Endothelial cell of umbilical vein (primary cell): ENCODE measurements around the gene ALDH4A1.

Source experiments
- EZH2 ChIP-seq: IDR thresholded peaks from 2 replicates; pipeline ENCODE4 v1.6.1; 2012; ENCODE audit warnings: borderline replicate concordance, low read depth, mild to moderate bottlenecking, moderate library complexity, low read length, inconsistent platforms; ENCODE audit not compliant: severe bottlenecking
- JUN ChIP-seq: IDR thresholded peaks from 2 replicates; pipeline ENCODE4 v1.6.1; 2011; ENCODE audit warnings: borderline replicate concordance, low read depth; ENCODE audit not compliant: insufficient read length, insufficient read depth
- MAX ChIP-seq: IDR thresholded peaks from 2 replicates; pipeline ENCODE4 v1.6.1; 2011; ENCODE audit not compliant: insufficient read depth, insufficient read length
- POLR2A ChIP-seq: IDR thresholded peaks from 2 replicates; pipeline ENCODE4 v1.6.1; 2012; ENCODE audit warnings: low read depth, mild to moderate bottlenecking, control low read depth, low read length
- TF ChIP-seq, protein P1 (sequence below), 2 donors: IDR thresholded peaks; 1 replicate in 1 of 2; 2 replicates in 1 of 2; pipeline ENCODE4 v1.5.1; 2011; ENCODE audit warnings: low read length in 2 of 2, mild to moderate bottlenecking in 2 of 2, moderate library complexity in 2 of 2, control low read depth in 1 of 2, inconsistent platforms in 1 of 2, low read depth in 1 of 2; ENCODE audit not compliant: insufficient read depth in 1 of 2; ENCODE audit errors: extremely low read depth in 1 of 2

DNA sequence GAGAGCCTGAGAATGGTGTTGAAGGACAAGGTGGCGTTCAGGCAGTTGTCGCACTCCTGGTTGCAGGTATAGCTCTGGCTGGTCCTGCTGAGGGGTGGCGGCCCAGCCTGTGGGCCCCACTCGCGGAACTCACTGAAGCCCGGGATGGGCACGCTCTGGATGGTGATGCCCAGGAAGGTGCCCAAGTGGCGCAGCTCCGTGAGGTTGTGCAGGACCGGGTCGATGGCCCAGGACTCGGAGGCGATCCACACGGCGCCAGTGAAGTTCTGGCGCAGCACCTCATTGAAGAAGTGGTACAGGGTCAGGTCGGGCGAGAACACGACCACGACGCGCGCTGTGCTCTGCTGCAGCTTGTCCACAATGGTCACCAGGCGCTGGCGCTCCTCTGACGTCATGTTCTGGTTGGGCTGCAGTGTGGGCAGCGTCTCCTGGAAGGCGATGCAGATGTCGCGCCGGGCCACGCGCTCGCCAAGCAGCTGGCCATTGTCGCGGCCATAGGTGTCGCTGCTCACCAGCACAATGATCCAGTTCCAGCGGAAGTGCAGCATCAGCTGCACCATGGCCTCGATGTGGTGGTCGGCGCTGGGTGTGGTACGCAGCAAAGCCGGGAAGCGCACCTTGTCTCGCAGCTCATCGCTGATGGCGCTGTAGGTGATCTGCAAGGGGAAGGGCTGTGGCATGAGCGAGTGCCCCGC is 47.9 kb downstream of the ALDH4A1 start:
- TF ChIP-seq, protein P1, sequence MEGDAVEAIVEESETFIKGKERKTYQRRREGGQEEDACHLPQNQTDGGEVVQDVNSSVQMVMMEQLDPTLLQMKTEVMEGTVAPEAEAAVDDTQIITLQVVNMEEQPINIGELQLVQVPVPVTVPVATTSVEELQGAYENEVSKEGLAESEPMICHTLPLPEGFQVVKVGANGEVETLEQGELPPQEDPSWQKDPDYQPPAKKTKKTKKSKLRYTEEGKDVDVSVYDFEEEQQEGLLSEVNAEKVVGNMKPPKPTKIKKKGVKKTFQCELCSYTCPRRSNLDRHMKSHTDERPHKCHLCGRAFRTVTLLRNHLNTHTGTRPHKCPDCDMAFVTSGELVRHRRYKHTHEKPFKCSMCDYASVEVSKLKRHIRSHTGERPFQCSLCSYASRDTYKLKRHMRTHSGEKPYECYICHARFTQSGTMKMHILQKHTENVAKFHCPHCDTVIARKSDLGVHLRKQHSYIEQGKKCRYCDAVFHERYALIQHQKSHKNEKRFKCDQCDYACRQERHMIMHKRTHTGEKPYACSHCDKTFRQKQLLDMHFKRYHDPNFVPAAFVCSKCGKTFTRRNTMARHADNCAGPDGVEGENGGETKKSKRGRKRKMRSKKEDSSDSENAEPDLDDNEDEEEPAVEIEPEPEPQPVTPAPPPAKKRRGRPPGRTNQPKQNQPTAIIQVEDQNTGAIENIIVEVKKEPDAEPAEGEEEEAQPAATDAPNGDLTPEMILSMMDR (IDR thresholded peaks at IDR 0.05; ENCODE audit: extremely low read depth in 1 of 2, insufficient read depth in 1 of 2, low read depth in 1 of 2, low read length in 2 of 2): no peak
- TF ChIP-seq POLR2A (no peak), MAX (no peak), EZH2 (no peak), JUN (no peak)
